Adipocyte (in vitro differentiated cells): Measurements from ENCODE around the gene ENPP6.
"Not testable (repeated sequence)": the region's sequence is repeated elsewhere in the genome, so short reads cannot be mapped to it uniquely, and the experiment has no call there.

Source experiments
- DNase-seq: peaks from one replicate; pipeline ENCODE4 v3.0.0-alpha.2; 2015; ENCODE audit warnings: low read depth
- H3K27me3 ChIP-seq: replicated peaks from 2 replicates; pipeline ENCODE4 v1.7.0; 2013; ENCODE audit warnings: mild to moderate bottlenecking, low read length, moderate library complexity; ENCODE audit not compliant: control insufficient read depth, insufficient read depth
- H3K36me3 ChIP-seq: 2 replicates; pipeline ENCODE4 v1.7.0; 2013; ENCODE audit warnings: low read length, mild to moderate bottlenecking, moderate library complexity; ENCODE audit not compliant: control insufficient read depth, insufficient read depth, severe bottlenecking
- H3K4me1 ChIP-seq: 2 replicates; pipeline ENCODE4 v1.7.0; 2013; ENCODE audit warnings: mild to moderate bottlenecking, low read length, moderate library complexity; ENCODE audit not compliant: control insufficient read depth, insufficient read depth
- H3K4me3 ChIP-seq: 2 replicates; pipeline ENCODE4 v1.7.0; 2013; ENCODE audit warnings: mild to moderate bottlenecking, low read length, moderate library complexity
- H3K9ac ChIP-seq: 2 replicates; pipeline ENCODE4 v1.7.0; 2013; ENCODE audit warnings: mild to moderate bottlenecking, low read length, moderate library complexity
- H3K9me3 ChIP-seq: 2 replicates; pipeline ENCODE4 v1.7.0; 2013; ENCODE audit warnings: mild to moderate bottlenecking, low read length, moderate library complexity; ENCODE audit not compliant: control insufficient read depth

ENPP6 gene

DNA sequence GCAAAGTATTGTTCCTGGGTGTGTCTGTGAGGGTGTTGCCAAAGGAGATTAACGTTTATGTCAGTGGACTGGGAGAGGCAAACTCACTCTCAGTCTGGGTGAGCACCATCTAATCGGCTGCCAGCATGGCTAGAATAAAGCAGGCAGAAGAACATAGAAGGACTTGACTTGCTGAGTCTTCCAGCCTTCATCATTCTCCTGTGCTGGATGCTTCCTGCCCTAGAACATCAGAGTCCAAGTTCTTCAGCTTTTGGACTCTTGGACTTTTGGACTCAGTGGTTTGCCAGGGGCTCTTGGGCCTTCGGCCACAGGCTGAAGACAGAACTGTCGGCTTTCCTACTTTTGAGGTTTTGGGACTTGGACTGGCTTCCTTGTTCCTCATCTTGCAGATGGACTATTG is 15.3 kb upstream of the ENPP6 start:
- Histone ChIP-seq H3K36me3 (no peaks in the 10 kb centered on the region), H3K9ac (no peak overlapping the region), H3K27me3 (peaks cover 4% of the 10 kb centered on the region), H3K4me3 (no peak overlapping the region), H3K4me1 (peaks cover 8% of the 10 kb centered on the region), H3K9me3 (peaks cover 5% of the 10 kb centered on the region)
- no peak for DNase-seq

DNA sequence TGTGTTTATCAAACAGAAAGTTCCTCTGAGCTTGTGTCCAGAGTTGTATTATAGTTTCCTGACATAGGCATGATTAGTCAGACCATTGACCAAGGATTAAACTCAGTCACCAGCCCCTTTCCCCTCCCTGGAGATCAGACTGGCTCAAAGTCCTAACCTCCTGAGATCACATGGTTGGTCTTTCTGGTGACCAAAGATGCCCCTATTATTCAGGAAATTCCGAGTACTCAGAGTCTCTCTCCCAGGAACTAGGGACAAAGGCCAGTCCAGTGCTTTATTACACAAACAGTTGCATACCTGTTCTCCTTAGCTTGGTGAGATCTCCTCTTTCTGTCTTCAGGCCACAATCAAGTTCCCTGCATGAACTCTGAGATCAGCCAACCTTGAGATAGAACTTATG is 14.5 kb upstream of the ENPP6 start:
- no peak overlapping the region for H3K9ac ChIP-seq
- H3K4me3 ChIP-seq = no peak overlapping the region
- H3K27me3 ChIP-seq = peaks cover 4% of the 10 kb centered on the region
- peaks cover 5% of the 10 kb centered on the region for H3K9me3 ChIP-seq
- DNase-seq = no peak
- H3K36me3 ChIP-seq = no peaks in the 10 kb centered on the region
- H3K4me1 ChIP-seq = peaks cover 3% of the 10 kb centered on the region

DNA sequence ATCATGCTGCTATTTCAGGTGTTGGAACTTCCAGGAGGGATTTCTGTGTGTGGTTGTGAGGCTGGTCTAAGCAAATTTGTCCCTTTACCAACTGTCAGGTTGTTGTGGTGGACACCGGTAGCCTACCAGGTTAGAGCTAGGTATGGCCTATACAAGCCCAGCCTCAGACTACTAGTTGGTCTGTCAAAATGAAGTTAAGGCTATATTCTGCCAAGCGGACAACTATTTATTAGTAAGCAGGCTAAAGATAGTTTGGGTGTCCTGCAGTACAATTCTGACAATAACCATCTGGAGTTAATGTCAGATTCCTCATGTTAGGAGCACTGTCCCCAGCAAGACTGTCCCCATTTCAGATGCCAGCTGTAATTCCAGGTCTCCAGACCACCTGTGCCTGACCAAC is 13.9 kb upstream of the ENPP6 start:
- Histone ChIP-seq H3K4me3 (no peak overlapping the region), H3K27me3 (peaks cover 4% of the 10 kb centered on the region), H3K36me3 (no peaks in the 10 kb centered on the region), H3K4me1 (no peaks in the 10 kb centered on the region), H3K9me3 (peaks cover 5% of the 10 kb centered on the region), H3K9ac (no peak overlapping the region)
- DNase-seq = no peak

DNA sequence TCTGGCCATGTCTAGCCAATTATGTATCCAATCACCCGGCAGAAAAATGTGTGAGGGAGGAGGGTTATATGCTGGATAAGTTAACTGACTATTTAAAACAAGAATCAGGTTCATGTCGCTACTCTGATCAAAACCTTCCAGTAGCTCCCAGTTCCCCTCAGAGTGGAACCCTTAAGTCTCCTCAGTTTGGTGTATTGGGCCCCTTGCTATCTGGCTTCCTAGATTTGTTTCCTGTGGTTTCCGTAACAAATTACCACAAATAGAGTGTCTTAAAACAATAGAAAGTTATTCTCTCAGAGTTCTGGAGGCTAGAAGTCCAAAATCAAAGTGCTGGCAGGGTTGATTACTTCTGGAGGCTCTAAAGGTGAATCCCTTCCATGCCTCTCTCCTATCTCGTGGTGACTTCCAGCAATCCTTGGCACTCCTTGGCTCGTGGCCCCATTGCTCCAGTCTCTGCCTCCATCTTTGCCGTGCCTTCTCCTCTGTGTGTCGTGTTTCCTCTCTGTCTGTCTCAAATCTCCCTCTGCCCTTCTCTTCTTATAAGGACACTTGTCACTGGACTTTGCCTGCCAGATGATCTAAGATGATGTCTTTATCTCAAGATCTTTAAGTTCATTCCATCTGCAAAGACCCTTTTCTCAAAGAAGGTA is 10.5 kb upstream of the ENPP6 start:
- Histone ChIP-seq H3K36me3 (no peaks in the 10 kb centered on the region), H3K27me3 (no peaks in the 10 kb centered on the region), H3K4me1 (no peaks in the 10 kb centered on the region), H3K9me3 (peaks cover 9% of the 10 kb centered on the region), H3K4me3 (no peak overlapping the region), H3K9ac (no peak overlapping the region)
- no peak for DNase-seq

DNA sequence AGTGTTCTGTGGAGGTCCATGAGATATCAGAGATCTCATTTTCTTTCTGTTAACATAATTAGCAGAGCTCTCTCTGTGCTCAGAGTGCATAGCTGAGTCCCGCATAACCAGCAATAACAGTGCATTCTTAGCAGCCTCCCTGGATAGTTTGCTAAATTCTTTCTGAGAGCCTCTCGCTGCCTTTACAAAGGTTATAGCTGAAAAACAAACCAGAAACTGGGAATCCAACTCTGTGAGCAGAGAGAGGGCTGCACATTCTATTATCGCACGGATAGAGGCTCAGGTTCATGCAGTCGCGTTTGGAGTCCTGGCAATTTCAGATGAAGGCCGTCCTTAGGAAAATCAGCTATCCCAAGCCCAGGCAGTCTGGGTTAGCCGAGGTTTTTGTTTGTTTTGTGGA is 1.2 kb downstream of the ENPP6 start:
- H3K4me1 ChIP-seq = no peaks in the 10 kb centered on the region
- DNase-seq = no peak
- H3K27me3 ChIP-seq = peaks cover 19% of the 10 kb centered on the region
- no peak overlapping the region for H3K9ac ChIP-seq
- no peaks in the 10 kb centered on the region for H3K36me3 ChIP-seq
- H3K4me3 ChIP-seq = no peak overlapping the region
- H3K9me3 ChIP-seq = no peaks in the 10 kb centered on the region

DNA sequence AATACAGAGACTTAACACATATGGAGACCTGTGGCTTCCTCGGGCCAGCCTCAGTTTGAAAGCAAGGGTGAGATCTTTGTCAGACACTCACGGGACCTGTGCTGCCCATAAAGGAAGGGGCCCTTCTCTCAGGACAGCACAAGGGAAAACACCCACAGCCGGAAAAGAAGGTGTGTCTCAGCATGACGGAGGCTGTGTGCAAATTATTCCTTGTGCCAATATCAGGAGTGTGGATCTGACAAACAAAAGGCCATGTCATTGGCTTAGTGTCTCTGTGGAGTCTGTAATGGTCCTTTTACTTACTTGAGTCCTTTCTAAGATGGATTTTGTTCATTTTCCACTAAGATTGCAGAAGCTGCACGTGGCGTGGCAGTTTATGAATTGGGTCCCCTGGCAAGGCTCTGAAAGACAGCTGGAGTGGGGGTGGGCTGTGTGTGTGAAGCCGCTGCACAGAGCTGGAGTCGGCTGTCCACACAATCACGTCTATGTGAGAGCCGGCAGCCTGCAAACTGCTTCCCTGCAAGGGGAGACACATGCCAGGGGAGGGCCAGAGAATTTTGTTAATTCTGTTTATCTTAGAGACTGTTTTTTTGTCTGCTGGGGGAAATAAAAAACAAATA is 1.9 kb downstream of the ENPP6 start:
- Histone ChIP-seq H3K27me3 (peaks cover 19% of the 10 kb centered on the region), H3K9me3 (no peaks in the 10 kb centered on the region), H3K4me3 (no peak overlapping the region), H3K36me3 (no peaks in the 10 kb centered on the region), H3K9ac (no peak overlapping the region), H3K4me1 (no peaks in the 10 kb centered on the region)
- DNase-seq = no peak

DNA sequence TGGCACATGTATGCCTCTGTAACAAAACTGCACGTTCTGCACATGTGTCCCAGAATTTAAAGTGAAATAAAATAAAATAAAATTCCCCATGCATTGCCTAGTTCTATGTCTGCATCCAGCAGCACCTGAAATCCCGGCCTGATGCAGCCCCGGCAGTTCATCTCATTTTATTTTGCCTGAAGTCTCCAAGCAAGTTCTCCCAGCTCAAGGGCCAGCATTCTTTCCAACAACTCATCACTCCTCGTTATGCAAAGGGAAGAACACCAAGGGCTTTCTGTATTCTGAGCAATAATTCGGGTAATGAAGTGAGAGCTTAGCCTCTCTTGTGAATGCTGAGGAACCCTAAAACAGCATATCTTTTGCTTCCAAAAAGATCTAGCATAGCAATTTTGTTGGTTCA is 2.7 kb downstream of the ENPP6 start:
- no peak overlapping the region for H3K4me3 ChIP-seq
- H3K4me1 ChIP-seq = no peaks in the 10 kb centered on the region
- H3K9me3 ChIP-seq = no peaks in the 10 kb centered on the region
- peaks cover 19% of the 10 kb centered on the region for H3K27me3 ChIP-seq
- no peak for DNase-seq
- no peak overlapping the region for H3K9ac ChIP-seq
- no peaks in the 10 kb centered on the region for H3K36me3 ChIP-seq

DNA sequence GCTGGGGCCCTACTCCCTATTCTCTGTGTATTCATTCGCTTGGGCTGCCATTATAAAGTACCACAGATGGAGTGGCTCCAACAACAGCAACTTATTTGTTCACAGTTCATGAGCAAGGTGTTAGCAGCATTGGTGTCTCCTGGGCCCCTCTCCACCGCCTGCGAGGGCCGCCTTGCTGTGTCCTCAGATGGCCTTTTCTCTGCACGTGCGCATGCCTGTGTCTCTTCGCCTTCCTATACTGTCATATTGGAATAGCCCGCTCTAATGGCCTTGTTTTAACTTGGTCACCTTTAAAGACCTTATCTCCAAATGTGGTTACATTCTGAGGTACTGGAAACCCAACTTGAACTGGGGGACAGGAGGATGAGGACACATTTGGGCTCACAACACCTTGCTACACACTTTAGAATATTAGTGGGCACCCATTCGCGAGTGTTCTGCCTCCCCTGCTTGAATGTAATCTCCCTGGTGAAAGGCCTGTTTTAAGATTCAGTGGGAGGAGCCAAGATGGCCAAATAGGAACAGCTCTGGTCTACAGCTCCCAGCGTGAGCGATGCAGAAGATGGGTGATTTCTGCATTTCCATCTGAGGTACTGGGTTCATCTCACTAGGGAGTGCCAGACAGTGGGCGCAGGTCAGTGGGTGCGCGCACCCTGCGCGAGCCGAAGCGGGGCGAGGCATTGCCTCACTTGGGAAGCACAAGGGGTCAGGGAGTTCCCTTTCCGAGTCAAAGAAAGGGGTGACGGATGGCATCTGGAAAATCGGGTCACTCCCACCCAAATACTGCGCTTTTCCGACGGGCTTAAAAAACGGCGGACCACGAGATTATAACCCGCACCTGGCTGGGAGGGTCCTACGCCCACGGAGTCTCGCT is 9.7 kb downstream of the ENPP6 start:
- not testable (repeated sequence) for H3K4me3 ChIP-seq, H3K9ac ChIP-seq, H3K36me3 ChIP-seq, DNase-seq, H3K9me3 ChIP-seq, H3K4me1 ChIP-seq, H3K27me3 ChIP-seq

DNA sequence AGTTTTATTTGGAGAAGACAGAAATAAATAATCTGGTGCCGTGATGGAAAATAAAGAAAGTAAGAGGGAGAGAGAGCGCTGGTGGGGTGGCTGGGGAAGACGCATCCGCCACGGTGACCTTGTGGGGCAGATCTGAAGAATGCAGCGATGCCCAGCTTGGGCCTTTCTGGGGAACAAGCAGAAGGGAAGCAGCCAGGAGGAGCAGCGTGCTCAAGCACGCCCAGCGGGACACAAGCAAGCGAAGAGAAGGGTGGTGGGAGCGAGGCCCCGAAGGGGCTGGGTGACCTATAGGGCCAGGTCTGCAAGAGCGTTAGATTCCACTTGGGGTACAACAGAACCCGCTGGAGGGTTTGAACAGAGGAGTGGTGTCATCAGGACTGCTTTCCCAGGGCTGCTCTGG is 12.4 kb downstream of the ENPP6 start:
- H3K4me1 ChIP-seq = no peaks in the 10 kb centered on the region
- no peak for DNase-seq
- H3K9ac ChIP-seq = no peak overlapping the region
- H3K36me3 ChIP-seq = no peaks in the 10 kb centered on the region
- no peaks in the 10 kb centered on the region for H3K9me3 ChIP-seq
- no peaks in the 10 kb centered on the region for H3K27me3 ChIP-seq
- no peak overlapping the region for H3K4me3 ChIP-seq

DNA sequence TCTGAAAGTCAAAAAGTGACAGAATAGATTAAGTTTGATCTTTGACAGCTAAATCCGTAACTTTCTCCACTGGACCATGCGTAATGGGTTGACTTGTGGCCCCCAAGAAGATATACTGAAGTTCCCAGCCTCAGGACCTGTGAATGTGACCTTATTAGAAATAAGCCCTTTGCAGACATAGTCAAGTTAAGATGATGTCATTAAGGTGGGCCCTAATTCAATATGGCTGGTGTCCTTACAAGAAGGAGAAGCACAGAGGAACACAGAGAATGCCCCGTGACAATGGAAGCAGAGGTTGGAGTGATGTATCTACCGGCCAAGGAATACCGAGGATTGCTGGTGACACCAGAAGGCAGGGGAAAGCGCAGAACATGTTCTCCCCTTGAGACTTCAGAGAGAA is 14.4 kb downstream of the ENPP6 start:
- no peak overlapping the region for H3K4me3 ChIP-seq
- no peaks in the 10 kb centered on the region for H3K4me1 ChIP-seq
- H3K36me3 ChIP-seq = no peaks in the 10 kb centered on the region
- H3K27me3 ChIP-seq = no peaks in the 10 kb centered on the region
- DNase-seq = no peak
- H3K9me3 ChIP-seq = no peaks in the 10 kb centered on the region
- no peak overlapping the region for H3K9ac ChIP-seq

DNA sequence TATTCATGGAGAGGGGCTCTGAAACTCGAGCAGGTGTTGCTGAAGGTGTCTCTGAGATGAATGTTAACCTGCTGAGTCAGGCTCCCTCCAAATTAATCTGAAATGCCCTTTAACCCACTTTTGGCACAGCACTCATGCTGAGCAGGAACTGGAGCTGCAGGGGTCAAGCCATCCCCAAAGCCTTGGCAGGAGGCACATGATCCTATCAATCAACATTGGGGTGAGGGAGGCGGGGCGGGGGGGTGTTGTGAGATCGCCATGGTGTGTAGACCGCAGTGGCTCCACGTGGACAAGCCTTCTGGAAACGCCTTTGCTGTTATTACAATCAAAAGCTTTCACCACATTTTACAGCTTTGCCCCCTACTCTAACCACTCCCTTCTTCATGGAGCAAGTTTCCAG is 16.5 kb downstream of the ENPP6 start:
- no peak for DNase-seq
- Histone ChIP-seq H3K4me1 (no peaks in the 10 kb centered on the region), H3K9me3 (no peaks in the 10 kb centered on the region), H3K36me3 (no peaks in the 10 kb centered on the region), H3K27me3 (peaks cover 10% of the 10 kb centered on the region), H3K9ac (no peak overlapping the region), H3K4me3 (no peak overlapping the region)
